ENCODE measurements around the gene NKAPD1. TPM values are rescaled to one million over a fixed set of nuclear protein-coding genes. Genes with fewer than 3 reads are reported as not detected.
"Not testable (repeated sequence)": the region's sequence is repeated elsewhere in the genome, so short reads cannot be mapped to it uniquely, and the experiment has no call there.

NKAPD1 gene
- total RNA-seq (10 to 100 TPM; 11.3 to 21.6 (median 13.4) TPM), polyA plus RNA-seq (10 to 100 TPM; 10.1 to 15.7 (median 13.7) TPM)
- long read RNA-seq, donor 1, transcript NKAPD1-202 (6 exons, 3,669 nt), result major isoform, 9 of 32 reads
- long read RNA-seq, donor 1, partial matches to known transcripts, result 23 of 32 reads
- long read RNA-seq, donor 1, other reads (novel, unspliced or antisense), result 0 of 32 reads
- long read RNA-seq, donor 2, partial matches to known transcripts, result 0 of 5 reads
- long read RNA-seq, donor 2, other reads (novel, unspliced or antisense), result 0 of 5 reads

DNA sequence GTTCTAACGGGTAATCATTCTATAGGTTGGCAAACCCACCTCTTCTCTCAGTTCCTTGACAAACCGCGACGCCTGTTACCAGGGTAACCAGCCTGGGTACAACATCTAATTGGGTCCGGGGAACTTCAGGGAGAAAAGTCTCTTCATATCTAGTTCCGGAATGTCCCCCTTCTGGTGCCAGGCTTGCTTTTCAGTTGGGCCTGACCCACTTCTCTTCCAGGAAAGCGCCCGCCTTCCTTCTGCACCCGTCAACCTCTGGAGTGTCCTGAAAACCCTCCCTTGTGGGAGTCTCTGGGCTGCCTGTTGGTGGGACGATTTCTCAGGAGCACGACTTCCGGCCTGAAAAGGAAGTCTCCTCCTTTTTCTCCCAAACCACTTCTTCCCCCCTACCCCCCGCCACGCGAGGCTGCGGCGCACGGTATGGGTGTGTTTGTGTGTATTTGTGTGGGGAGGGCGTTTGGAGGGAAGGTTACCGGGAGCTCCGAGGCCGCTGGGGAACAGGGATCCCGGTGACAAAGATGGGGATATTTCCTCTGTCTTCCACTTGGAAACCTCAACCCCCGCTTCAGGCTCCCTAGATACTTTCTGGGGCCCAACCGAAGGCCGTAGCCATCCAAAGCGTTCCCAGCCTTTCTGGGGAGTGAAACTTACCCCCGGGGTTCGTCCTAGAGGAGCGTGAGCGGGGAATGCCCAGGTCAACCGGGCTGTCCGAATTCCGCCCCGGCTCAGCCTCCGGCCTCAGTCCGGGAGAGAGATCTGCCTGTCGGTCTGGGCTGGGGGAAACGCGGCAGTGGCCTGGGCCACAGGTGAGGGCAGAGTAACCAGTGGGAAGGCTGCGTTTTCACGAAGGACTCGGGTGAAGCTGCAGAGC is at the start of gene NKAPD1, which contains the start of gene PIH1D2:
TSS of gene NKAPD1 (plus strand) at position 359 of the 871 bp plus-strand sequence. CDS start 1,276 bp downstream, outside the sequence.
TSS of gene PIH1D2 (minus strand) at position 77 of the 871 bp plus-strand sequence. CDS start 843 bp downstream, outside the sequence.
- TF ChIP-seq POLR2A (IDR thresholded peaks at IDR 0.05) (peak in 1 of 3 donors; percentile 33), POLR2AphosphoS5 (IDR thresholded peaks at IDR 0.05) (peak; percentile 65 to 85 (median 80))
- TF ChIP-seq, protein P1, sequence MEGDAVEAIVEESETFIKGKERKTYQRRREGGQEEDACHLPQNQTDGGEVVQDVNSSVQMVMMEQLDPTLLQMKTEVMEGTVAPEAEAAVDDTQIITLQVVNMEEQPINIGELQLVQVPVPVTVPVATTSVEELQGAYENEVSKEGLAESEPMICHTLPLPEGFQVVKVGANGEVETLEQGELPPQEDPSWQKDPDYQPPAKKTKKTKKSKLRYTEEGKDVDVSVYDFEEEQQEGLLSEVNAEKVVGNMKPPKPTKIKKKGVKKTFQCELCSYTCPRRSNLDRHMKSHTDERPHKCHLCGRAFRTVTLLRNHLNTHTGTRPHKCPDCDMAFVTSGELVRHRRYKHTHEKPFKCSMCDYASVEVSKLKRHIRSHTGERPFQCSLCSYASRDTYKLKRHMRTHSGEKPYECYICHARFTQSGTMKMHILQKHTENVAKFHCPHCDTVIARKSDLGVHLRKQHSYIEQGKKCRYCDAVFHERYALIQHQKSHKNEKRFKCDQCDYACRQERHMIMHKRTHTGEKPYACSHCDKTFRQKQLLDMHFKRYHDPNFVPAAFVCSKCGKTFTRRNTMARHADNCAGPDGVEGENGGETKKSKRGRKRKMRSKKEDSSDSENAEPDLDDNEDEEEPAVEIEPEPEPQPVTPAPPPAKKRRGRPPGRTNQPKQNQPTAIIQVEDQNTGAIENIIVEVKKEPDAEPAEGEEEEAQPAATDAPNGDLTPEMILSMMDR (IDR thresholded peaks at IDR 0.05 in 8 of 11, conservative IDR thresholded peaks at IDR 0.05 in 3 of 11), result peak in 5 of 11 experiments; percentile 10 to 25 (median 17)
- peak; percentile 91 for DNase-seq
- H3K4me3 ChIP-seq, result peak within 1 kb of the TSS; percentile 79 to 94 (median 90)
- peak within 1 kb of the TSS; percentile 79 to 93 (median 88) for H3K27ac ChIP-seq
- WGBS, 5 donors, result 0 to 1% (median 0%) methylated on average over 29 to 43 of the region's 43 CpGs
- H3K9me3 ChIP-seq, result no peaks in the 10 kb centered on the region
- no peaks in the 10 kb centered on the region for H3K27me3 ChIP-seq (replicated peaks in 1 of 7)
- H3K4me1 ChIP-seq, result peaks cover 13 to 41% (median 27%) of the 10 kb centered on the region in 6 donors
- peaks cover 0 to 38% (median 32%) of the 10 kb centered on the region in 6 donors for H3K36me3 ChIP-seq
- intact Hi-C loops (cut with DNase I; ENCODE audit: low total_unique reads), result no loop called here

GRCh38 chr11:112024773-112025678 is 49.1 kb upstream of the NKAPD1 start, which contains the start of gene DLAT:
Gene DLAT, plus strand, starts transcription at chr11:112025408. Its CDS starts 65 bp downstream, at chr11:112025473.
- WGBS, 5 donors, result 0 to 1% (median 0%) methylated on average over 66 to 71 of the region's 71 CpGs
- peaks cover 8 to 30% (median 22%) of the 10 kb centered on the region in 6 donors for H3K4me1 ChIP-seq

DNA sequence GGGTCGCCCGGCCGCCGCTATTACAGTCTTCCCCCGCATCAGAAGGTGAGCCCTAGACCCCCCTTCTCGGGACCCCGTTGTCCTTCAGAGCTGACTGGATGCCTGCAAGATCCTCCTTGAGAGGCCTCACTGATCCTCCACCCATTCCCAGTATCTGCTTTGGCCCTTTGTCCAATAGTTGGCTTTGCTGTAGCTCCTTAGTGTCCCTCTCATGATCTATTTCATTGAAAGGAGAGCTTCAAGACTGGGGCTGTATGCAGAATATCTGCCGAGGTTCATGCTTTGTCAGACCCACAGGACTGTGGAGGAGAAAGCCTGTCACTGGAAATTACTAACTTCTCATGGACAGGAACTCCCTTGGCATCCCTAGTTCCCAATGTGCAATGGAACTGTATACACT is 48.4 kb upstream of the NKAPD1 start:
- Histone ChIP-seq H3K4me1 (peaks cover 8 to 30% (median 22%) of the 10 kb centered on the region in 6 donors), H3K4me3 (peak overlapping the region; percentile 58 to 88 (median 82)), H3K36me3 (peaks cover 0 to 30% (median 24%) of the 10 kb centered on the region in 6 donors), H3K27me3 (replicated peaks in 1 of 7) (no peaks in the 10 kb centered on the region), H3K27ac (peak overlapping the region; percentile 69 to 94 (median 92)), H3K9me3 (no peaks in the 10 kb centered on the region)
- intact Hi-C loops (cut with DNase I; ENCODE audit: low total_unique reads), result no loop called here
- TF ChIP-seq, protein P1 (IDR thresholded peaks at IDR 0.05 in 8 of 11, conservative IDR thresholded peaks at IDR 0.05 in 3 of 11), result no peak
- no peak for TF ChIP-seq POLR2A (IDR thresholded peaks at IDR 0.05)
- no peak for TF ChIP-seq POLR2AphosphoS5 (IDR thresholded peaks at IDR 0.05)
- DNase-seq, result no peak
- 0% methylated on average over 3 to 8 of the region's 8 CpGs for WGBS, 5 donors

More at GRCh38 chr11:112024773-112025678, 49.1 kb upstream of the NKAPD1 start, which contains the start of gene DLAT:
- peak within 1 kb of the TSS; percentile 69 to 94 (median 92) for H3K27ac ChIP-seq
- peak; percentile 96 for DNase-seq
- H3K27me3 ChIP-seq (replicated peaks in 1 of 7), result no peaks in the 10 kb centered on the region
- peak; percentile 86 to 90 (median 88) for TF ChIP-seq POLR2AphosphoS5 (IDR thresholded peaks at IDR 0.05)
- TF ChIP-seq, protein P1 (IDR thresholded peaks at IDR 0.05 in 8 of 11, conservative IDR thresholded peaks at IDR 0.05 in 3 of 11), result peak in 1 of 11 experiments; percentile 14
- peak in 1 of 3 donors; percentile 54 for TF ChIP-seq POLR2A (IDR thresholded peaks at IDR 0.05)
- intact Hi-C loops (cut with DNase I; ENCODE audit: low total_unique reads), result loop anchor here (5.0 kb wide), 1 partner anchor 62 kb away; the partner anchor contains the start of genes SDHD and TIMM8B
- peaks cover 0 to 23% (median 20%) of the 10 kb centered on the region in 6 donors for H3K36me3 ChIP-seq
- H3K9me3 ChIP-seq, result no peaks in the 10 kb centered on the region
- peak within 1 kb of the TSS; percentile 58 to 88 (median 82) for H3K4me3 ChIP-seq

DNA sequence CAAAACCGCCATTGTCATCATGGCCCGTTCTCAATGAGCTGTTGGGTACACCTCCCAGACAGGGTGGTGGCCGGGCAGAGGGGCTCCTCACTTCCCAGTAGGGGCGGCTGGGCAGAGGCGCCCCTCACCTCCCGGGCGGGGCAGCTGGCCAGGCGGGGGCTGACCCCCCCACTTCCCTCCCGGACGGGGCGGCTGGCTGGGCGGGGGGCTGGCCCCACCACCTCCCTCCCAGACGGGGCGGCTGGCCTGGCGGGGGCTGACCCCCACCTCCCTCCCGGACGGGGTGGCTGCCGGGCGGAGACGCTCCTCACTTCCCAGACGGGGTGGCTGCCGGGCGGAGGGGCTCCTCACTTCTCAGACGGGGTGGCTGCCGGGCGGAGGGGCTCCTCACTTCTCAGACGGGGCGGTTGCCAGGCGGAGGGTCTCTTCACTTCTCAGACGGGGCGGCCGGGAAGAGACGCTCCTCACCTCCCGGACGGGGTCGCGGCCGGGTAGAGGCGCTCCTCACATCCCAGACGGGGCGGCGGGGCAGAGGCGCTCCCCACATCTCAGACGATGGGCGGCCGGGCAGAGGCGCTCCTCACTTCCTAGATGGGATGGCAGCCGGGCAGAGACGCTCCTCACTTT is 47.2 kb upstream of the NKAPD1 start:
- peaks cover 8 to 30% (median 22%) of the 10 kb centered on the region in 6 donors for H3K4me1 ChIP-seq
- H3K27me3 ChIP-seq (replicated peaks in 1 of 7); H3K27ac ChIP-seq; H3K9me3 ChIP-seq; DNase-seq; H3K4me3 ChIP-seq; intact Hi-C loops (cut with DNase I; ENCODE audit: low total_unique reads): not testable (repeated sequence)
- WGBS, 5 donors, result 91 to 98% (median 92%) methylated on average over 5 to 37 of the region's 49 CpGs
- H3K36me3 ChIP-seq, result peaks cover 0 to 42% (median 30%) of the 10 kb centered on the region in 6 donors

Data from spleen (tissue), 13 donors.